ENCODE results near the gene PLXNA4.

The PLXNA4 gene

DNA sequence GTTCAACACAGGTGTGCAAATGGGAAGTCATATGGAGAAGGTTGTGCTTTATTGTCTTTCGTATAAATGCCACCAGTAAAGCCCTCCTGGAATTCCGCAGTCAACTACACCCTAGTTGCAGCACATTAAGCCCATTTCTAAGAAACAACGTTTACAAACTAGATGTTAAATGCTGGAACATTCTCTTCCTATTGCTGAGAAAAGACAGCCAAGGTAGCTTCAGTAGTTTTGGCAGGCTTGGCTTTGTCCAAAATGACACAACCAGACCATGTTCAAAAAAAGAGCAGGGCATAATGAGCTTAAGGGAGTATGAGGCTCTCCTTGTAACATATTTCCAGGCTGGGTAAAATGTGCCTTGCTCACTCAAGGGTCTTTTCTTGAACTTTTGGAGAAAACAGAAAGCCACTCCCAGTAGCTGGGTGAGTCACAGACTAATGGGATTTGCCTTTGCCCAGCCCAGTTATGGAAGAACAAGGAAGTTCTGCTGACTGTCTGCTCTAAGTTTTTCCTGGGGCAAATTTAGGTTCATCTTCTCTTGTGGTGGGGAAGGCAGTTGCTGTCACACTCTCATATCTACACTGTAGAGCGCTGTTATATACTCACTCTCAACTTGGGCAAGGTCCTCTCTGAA is 238.7 kb downstream of the PLXNA4 start:
- Histone ChIP-seq H3K36me3 (no peaks in the 10 kb centered on the region), H3K4me1 (no peaks in the 10 kb centered on the region; the same call in 1 of the 2 replicates), H3K4me3 (ENCODE audit: low read depth, low read length) (no peak overlapping the region), H3K27me3 (no peaks in the 10 kb centered on the region), H3K9me3 (no peaks in the 10 kb centered on the region)
- TF ChIP-seq, protein P1, sequence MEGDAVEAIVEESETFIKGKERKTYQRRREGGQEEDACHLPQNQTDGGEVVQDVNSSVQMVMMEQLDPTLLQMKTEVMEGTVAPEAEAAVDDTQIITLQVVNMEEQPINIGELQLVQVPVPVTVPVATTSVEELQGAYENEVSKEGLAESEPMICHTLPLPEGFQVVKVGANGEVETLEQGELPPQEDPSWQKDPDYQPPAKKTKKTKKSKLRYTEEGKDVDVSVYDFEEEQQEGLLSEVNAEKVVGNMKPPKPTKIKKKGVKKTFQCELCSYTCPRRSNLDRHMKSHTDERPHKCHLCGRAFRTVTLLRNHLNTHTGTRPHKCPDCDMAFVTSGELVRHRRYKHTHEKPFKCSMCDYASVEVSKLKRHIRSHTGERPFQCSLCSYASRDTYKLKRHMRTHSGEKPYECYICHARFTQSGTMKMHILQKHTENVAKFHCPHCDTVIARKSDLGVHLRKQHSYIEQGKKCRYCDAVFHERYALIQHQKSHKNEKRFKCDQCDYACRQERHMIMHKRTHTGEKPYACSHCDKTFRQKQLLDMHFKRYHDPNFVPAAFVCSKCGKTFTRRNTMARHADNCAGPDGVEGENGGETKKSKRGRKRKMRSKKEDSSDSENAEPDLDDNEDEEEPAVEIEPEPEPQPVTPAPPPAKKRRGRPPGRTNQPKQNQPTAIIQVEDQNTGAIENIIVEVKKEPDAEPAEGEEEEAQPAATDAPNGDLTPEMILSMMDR (IDR thresholded peaks at IDR 0.05; ENCODE audit: low read depth, low read length), result no peak
- DNase-seq, result no peak

DNA sequence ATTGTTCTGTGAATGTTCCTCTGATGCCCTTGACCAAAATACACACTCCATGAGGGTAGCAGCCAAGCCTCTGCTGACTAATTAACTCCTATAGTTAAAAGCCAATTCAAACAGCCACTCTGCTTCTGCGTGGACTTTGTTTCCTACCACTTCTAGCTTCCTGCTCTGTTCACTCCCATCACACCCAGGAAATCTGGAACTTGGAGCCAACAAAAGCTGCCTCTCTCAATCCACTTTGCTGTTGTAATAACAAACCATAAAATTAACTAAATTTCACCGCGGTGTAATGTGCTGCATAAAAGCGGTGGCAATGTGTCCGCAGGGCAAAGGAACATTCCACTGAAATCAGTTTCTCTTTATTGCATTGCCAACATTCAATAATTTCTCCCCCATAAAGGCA is 239.5 kb downstream of the PLXNA4 start:
- H3K9me3 ChIP-seq, result no peaks in the 10 kb centered on the region
- no peak overlapping the region for H3K4me3 ChIP-seq (ENCODE audit: low read depth, low read length)
- no peaks in the 10 kb centered on the region for H3K27me3 ChIP-seq
- H3K36me3 ChIP-seq, result no peaks in the 10 kb centered on the region
- H3K4me1 ChIP-seq, result no peaks in the 10 kb centered on the region; the same call in 1 of the 2 replicates
- no peak for DNase-seq
- TF ChIP-seq, protein P1 (IDR thresholded peaks at IDR 0.05; ENCODE audit: low read depth, low read length), result no peak

DNA sequence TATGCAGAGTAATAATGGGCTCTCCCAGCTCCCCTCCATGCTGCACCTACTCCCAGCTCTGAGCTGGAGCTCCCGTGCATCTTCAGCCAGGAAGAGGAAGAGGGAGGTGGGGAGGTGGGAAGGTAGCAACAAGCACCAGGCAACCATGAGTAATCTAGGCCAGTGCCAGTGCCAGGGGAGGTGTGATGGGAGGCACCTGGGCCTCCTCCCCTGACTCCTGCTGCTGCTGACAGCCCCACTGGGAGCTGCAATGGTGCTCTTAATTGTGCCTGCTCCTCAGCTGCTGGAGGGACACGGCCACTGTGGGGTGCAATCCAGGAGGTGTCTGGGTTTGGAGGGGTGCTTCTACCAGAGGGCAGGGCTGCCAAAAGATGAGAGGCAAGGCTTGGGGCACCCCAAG is 243.0 kb downstream of the PLXNA4 start:
- H3K36me3 ChIP-seq, result no peaks in the 10 kb centered on the region
- TF ChIP-seq, protein P1 (IDR thresholded peaks at IDR 0.05; ENCODE audit: low read depth, low read length), result no peak

DNA sequence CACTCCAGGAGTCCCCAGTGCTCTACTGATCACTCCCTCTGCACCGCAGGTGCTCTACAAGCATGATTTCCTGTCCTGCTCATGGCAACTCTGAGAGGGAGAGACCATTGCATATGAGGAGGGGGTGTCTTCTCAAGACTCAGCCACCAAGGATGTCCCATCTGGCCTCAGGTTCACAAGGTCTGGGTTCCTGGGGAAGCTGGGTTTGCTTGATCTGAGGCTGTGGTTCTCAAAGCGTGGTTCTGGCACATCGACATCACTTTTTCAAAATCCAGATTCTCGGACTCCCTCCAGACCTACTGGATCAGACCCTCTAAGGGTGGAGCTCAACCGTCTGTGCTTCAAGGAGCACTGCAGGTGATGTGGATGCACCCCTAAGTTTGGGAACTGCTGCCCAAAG is 247.5 kb downstream of the PLXNA4 start:
- Histone ChIP-seq H3K9me3 (no peaks in the 10 kb centered on the region), H3K27me3 (no peaks in the 10 kb centered on the region), H3K36me3 (no peaks in the 10 kb centered on the region), H3K4me3 (ENCODE audit: low read depth, low read length) (no peak overlapping the region), H3K4me1 (peaks cover 16% of the 10 kb centered on the region)
- no peak for DNase-seq
- TF ChIP-seq, protein P1 (IDR thresholded peaks at IDR 0.05; ENCODE audit: low read depth, low read length), result no peak

More for the DNA sequence above, 243.0 kb downstream of the PLXNA4 start:
- no peaks in the 10 kb centered on the region for H3K9me3 ChIP-seq
- H3K27me3 ChIP-seq, result no peaks in the 10 kb centered on the region
- peaks cover 6% of the 10 kb centered on the region for H3K4me1 ChIP-seq
- no peak for DNase-seq
- H3K4me3 ChIP-seq (ENCODE audit: low read depth, low read length), result no peak overlapping the region

DNA sequence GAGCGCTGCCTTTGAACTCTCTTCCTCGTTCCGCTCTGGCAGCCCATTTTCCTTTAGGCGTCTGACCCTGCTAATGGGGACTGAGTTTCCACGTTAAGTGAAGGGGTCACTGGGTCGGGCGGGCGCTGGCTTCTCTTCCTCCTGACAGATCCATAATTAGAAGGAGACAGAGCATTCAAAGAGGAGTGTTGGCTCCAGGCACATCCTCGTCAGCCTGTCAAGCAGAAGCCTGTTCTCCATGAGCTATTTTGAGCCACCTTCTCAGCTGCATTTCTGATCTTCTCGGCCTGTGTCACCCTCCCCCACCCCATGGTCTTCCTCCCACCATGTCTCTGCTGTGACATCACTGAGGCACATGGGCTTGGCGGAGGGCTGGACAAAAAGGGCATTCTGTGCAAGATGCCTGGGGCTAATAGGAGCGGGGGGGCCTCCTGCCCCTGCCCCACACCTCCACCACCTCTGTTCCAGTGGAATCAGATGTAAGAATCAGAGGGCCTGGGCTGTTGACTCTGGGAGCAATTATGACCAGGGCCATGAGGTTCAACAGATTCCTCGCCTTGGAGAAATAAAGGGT is 248.1 kb downstream of the PLXNA4 start:
- Histone ChIP-seq H3K27me3 (no peaks in the 10 kb centered on the region), H3K9me3 (no peaks in the 10 kb centered on the region), H3K36me3 (no peaks in the 10 kb centered on the region), H3K4me1 (peaks cover 19% of the 10 kb centered on the region), H3K4me3 (ENCODE audit: low read depth, low read length) (no peak overlapping the region)
- TF ChIP-seq, protein P1 (IDR thresholded peaks at IDR 0.05; ENCODE audit: low read depth, low read length), result no peak
- no peak for DNase-seq

DNA sequence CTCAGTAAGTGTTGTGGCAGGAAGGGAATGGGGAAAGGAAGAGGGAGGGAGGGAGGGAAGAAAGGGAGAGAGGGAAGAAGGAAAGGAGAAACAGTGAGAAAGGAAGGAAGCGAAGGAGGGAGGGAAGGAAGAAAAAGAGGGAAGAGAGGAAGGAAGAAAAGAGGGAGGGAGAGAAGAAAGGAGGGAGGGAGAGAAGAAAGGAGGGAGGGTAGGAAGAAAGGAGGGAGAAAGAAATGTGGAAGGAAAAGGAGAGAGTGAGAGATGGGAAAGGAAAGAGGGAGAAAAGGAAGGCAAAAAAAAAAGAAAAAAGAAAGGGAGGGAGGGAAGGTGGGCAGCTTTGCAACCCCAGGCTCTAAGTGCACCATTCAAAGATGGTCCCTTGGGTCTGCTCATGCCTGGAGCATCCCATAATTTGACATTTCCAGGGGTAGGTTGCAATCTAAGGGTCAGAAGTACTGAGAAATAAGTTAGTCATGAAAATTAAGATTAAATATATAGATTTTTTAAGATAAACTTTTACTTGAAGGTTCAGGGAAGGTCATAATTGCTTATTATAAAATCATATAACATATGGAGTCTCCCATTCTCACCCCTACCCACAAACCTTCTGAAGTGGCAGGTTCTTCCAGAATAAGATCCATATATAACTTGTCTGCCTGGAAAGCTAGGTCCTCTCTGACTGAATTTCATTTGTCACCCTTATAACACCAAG is 249.2 kb downstream of the PLXNA4 start:
- no peak for DNase-seq
- Histone ChIP-seq H3K9me3 (no peaks in the 10 kb centered on the region), H3K4me1 (peaks cover 26% of the 10 kb centered on the region), H3K36me3 (no peaks in the 10 kb centered on the region), H3K27me3 (no peaks in the 10 kb centered on the region), H3K4me3 (ENCODE audit: low read depth, low read length) (no peak overlapping the region)
- TF ChIP-seq, protein P1 (IDR thresholded peaks at IDR 0.05; ENCODE audit: low read depth, low read length), result no peak
